Measurements from ENCODE around the gene KCNN3.

The KCNN3 gene

DNA sequence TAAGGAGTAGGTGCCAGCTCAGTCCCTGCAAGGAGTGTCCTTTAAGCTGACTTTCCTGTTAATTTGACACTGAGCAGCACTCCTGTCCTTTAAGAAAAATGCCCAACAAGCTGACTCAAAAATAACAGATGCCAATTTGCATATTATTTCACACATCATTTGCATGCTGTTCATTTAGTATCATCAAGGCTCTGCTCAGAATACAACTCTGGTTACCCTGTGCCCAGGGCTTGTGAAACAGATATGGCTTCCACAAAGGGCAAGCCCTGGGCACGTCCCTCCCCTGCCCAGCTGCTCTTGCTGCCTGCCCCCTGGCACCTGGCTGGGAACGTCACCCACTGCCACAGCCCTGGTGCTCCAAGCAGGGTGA lies 10.3 kb downstream of the KCNN3 start:
- no peak for DNase-seq

DNA sequence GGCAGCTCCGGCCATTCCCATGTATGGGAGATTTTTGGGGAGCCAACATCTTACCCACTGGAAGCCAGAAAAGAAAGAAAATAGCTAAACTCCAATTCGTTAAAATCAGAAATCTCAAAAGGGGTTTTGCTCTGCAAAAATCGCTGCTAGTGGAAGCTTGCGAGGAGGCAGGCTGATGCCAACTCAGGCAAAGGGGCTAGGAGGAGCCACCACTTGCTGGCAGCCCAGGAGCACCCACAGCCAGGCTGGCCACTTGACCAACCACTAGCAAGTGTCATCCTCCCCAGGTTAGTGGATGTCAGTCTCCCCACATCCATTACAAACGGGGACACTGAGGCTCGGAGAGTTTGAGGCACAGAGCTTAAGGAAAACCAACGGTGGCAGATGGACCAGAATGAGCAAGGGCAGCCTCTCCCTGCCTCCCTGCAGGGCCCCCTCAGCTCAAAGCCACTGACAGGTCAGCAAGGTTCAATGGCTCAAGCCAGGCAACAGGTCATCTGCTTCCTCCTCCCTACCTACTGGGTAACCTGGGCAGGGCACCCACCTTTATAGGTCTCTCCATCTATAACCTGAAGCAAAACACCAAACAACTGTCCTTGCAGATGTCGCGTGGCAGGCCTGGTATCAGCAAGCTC lies 10.8 kb downstream of the KCNN3 start:
- no peak for DNase-seq

- DNase-seq, result no peak
Observed at GRCh38 chr1:154857441-154858215, 12.5 kb downstream of the KCNN3 start.

GRCh38 chr1:154857022-154857421 lies 13.1 kb downstream of the KCNN3 start:
- no peak for DNase-seq

DNA sequence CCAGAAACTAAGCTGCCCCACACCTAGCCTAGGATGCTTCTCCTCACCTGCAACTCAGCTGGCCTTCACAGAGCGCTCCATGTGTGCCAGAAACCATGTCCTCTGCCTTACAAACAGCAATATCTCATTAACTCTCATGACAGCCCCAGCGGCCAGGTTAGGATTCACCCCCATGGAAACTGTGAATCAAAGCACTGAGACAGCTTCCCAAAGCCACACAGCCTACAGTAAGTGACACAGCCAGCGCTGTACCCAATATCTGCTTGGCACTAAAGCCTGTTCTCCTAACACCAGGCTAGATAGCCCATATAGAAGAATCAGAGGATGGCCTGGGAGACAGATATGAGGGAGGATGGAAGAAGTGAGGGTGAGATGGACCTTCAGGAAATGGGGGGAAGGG lies 13.5 kb downstream of the KCNN3 start:
- no peak for DNase-seq

- DNase-seq, result no peak
Observed at GRCh38 chr1:154856049-154856448, 14.0 kb downstream of the KCNN3 start.

- DNase-seq, result no peak
Observed at GRCh38 chr1:154855186-154855851, 14.8 kb downstream of the KCNN3 start.

DNA sequence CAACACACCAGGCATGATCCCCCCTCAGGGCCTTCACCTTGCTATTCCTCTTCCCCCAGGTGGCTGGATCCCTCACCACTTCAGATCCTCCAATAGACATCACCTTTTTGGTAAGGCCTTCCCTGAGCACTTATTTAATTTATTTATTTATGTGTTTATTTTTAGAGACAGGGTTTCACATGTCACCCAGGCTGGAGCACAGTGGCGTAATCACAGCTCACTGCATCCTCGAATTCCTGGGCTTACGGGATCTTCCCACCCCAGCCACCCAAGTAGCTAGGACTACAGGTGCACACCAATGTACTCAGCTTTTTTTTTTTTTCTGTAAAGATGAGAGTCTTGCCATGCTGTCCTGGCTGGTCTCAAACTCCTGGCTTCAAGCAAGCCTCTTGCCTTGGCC lies 17.2 kb downstream of the KCNN3 start:
- DNase-seq, result no peak

- no peak for DNase-seq
Observed at GRCh38 chr1:154851392-154852177, 18.5 kb downstream of the KCNN3 start.

DNA sequence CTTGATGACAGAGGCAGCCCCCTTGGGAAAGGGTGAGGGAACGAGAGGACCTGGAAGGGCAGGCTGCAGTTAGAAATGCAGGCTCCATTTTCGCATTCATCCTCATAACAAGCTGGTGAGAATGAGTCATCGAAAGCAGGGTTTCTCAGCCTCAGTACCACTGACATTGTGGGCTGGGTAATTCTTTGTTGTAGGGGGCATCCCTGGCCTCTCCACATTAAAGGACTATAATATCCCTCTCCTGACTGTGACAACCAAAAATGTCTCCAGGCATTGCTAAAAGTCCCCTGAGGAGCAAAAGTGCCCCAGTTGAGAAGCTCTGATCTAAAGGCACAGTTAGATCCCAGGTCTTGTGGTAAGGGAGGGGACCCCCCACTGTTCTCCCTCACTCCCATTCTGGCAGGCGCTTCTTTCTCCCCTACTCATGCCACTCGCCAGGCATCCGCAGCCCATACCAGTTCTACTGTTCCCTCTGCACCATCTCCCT lies 20.4 kb downstream of the KCNN3 start:
- DNase-seq, result no peak

DNA sequence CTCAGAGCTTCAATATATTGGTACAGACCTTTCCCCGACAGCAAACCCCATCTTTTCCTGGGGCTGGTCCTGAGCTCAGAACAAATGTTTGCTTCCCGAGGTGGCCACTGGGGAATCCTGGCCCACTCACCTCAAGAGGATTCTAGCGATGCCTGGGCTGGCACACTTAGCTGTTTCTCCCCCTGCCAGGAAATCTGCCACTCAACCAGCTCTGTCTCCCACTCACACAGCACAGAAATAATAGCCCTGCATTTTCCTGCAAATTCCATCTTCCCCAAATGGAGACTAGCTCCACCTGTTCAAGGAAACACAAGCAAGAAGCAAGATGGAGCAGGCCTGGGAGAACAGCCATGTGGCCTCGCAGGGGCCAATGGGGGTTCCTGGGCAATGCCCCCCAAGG lies 21.1 kb downstream of the KCNN3 start:
- no peak for DNase-seq

GRCh38 chr1:154847891-154848290 lies 22.2 kb downstream of the KCNN3 start:
- DNase-seq, result no peak

DNA sequence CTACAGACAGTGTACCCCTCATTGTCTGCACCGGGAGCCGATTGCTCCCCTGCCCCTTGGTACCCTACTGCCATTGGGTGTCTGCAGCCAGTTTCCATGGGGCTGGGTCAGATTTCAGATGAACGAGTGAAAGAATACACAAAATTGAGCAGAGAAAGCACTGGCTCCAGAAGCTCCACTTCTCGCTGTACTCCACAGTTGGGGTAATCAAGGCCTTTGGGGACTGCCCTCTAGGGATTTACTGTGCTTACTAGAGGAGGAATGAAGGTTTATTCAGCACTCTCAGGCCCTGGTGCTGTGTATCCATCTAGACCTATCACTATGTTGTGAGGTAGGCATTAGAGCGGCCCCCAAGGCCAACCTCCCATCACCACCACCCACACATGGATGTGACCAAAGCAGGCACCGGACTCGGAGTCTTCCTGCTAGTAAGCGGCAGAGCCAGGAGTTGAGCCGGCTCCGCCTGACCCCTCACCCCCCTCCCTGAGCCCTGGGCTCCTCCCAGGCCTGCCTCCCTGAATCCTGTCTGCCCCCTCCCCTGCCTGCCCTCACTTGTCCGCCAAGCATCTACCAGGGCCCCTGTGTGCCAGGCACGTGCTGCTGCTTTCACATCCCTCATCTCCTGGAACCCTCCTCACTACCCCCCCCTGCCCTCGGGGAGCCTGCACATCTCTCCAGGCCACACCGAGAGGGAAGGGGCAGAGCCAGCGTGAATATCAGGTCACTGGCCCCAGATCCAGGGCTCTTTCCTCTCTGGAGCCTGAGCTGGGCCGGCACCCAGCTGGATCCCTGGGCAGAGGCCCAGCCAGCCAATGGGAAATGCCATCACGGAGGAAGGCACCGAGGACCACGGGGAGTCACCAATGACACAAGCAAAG lies 23.3 kb downstream of the KCNN3 start:
- DNase-seq, result no peak

GRCh38 chr1:154845879-154846278 lies 24.2 kb downstream of the KCNN3 start:
- no peak for DNase-seq

DNA sequence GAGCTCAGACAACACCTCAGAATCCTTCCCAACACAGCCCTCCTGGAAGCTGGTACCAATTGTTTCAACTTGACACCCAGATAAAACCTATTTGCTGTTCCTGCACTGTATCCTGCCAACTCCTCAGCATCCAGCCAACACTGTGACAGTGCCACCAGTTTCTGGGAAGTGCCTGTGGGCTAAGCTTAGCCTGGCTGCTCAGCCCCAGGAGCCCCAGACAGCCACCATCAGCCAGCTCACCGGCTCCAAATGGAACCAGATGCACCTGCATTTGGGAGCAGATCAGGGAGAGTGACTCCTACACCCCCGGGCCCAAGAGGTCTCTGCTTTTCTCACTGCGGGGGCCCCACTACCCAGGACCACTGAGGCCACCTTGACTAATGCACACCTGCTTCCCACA lies 24.9 kb downstream of the KCNN3 start:
- DNase-seq, result no peak

DNA sequence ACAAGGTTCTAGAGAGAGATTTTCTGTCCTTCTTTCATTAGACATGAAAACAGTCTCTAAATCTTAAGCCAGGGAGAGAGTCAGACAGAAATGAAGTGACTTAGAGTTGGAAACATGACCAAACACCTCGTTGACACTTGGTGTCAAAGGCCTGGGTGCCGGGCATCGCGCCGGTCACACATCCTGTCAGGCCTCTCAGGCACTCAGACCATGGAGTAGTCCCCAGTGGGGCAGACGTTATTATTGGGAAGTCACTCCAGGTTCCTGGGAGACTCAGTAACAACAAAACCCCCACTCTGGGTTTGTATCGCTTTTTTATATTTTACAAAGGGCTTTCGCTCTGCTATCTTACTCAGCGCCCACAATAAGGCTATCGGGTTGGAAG lies 25.8 kb downstream of the KCNN3 start:
- no peak for DNase-seq

GRCh38 chr1:154843636-154844296 lies 26.3 kb downstream of the KCNN3 start:
- DNase-seq, result no peak

DNA sequence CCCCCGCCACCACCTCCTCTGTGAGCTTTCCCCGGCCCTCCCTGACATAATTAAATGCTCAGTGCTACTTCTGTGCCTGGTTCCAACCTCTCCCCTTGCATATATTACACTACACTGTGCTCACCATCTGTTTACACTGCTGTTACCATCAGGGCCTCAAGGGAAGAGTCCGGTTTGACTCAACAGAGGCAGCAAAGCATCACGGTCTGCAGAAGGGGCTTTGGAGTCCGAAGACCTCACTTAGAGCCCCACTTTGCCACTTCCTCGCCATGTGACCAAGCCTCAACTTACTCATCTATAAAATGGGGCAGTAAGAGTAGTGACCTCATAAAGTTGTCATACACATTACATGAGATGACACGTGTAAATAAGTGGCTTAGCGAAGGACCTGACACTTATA lies 27.4 kb downstream of the KCNN3 start:
- no peak for DNase-seq

GRCh38 chr1:154841384-154841783 lies 28.7 kb downstream of the KCNN3 start:
- no peak for DNase-seq

GRCh38 chr1:154840269-154841176 lies 29.6 kb downstream of the KCNN3 start:
- no peak for DNase-seq

DNA sequence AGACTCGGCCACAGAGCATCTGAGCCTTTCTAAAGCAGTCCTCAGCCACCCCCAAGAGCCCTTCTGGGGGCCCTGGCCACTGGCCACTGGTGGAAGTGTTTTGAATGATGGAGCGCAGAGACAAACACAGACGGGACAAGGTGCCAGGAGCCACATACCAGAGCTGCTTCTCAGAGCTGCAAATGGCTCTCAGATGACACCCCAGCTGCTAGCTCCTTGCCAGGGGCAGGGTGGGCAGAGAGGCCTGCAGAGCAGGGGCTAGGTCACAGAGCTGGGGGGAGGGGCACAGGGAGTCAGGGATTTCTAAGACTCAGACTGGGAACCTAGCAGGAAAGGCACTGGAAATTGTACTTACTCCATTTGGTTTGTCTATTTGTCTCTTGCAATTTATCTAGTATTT lies 30.4 kb downstream of the KCNN3 start:
- no peak for DNase-seq
